ENCODE data around the gene RPL36.

DNA sequence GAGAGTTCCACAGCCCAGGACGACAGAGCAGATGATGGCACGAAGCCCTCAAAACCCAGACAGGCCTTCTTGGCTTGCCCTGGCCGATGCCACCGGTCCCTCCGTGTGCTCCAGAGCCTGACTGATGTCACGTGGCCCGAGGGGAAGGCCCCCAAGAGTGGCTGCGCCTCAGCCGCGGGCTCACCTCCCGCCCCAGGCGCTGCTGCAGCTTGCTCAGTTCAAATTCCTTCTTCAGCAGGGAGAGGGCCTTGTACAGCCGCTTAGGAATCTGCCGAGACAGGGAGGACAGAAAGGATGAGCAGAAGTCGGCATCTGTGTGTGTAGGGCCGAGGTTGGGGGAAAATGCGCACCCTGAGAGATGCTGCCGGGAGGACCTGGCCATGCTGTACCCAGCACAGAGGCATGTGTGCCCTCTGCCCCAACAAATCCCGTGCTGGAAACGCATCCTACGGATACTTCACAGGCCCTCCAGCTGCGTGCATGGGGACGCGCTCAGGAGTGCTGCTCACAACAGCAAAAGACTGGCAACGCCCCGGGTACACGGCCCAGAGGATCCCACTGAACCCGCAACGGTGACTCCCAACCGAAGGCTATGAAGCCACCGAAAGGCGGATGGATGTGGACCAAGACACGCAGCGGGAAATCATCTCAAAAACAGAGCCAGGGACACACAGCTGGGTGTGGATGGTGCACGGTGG is 16.9 kb downstream of the RPL36 start:
- TF ChIP-seq, protein P1, sequence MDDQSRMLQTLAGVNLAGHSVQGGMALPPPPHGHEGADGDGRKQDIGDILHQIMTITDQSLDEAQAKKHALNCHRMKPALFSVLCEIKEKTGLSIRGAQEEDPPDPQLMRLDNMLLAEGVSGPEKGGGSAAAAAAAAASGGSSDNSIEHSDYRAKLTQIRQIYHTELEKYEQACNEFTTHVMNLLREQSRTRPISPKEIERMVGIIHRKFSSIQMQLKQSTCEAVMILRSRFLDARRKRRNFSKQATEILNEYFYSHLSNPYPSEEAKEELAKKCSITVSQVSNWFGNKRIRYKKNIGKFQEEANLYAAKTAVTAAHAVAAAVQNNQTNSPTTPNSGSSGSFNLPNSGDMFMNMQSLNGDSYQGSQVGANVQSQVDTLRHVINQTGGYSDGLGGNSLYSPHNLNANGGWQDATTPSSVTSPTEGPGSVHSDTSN (IDR thresholded peaks at IDR 0.05), result no peak
- TF ChIP-seq EP300 (IDR thresholded peaks at IDR 0.05; ENCODE audit: borderline replicate concordance in 1 of 2, low read depth in 1 of 2, low read length in 1 of 2), result no peak
- TF ChIP-seq, protein P2, sequence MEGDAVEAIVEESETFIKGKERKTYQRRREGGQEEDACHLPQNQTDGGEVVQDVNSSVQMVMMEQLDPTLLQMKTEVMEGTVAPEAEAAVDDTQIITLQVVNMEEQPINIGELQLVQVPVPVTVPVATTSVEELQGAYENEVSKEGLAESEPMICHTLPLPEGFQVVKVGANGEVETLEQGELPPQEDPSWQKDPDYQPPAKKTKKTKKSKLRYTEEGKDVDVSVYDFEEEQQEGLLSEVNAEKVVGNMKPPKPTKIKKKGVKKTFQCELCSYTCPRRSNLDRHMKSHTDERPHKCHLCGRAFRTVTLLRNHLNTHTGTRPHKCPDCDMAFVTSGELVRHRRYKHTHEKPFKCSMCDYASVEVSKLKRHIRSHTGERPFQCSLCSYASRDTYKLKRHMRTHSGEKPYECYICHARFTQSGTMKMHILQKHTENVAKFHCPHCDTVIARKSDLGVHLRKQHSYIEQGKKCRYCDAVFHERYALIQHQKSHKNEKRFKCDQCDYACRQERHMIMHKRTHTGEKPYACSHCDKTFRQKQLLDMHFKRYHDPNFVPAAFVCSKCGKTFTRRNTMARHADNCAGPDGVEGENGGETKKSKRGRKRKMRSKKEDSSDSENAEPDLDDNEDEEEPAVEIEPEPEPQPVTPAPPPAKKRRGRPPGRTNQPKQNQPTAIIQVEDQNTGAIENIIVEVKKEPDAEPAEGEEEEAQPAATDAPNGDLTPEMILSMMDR (IDR thresholded peaks at IDR 0.05), result no peak
- TF ChIP-seq RAD21 (IDR thresholded peaks at IDR 0.05; ENCODE audit: low read length), result no peak
- no peak for TF ChIP-seq SIN3A (IDR thresholded peaks at IDR 0.05; ENCODE audit: borderline replicate concordance, low read depth, low read length)
- TF ChIP-seq JUND (IDR thresholded peaks at IDR 0.05), result no peak
- no peak for TF ChIP-seq RCOR1 (IDR thresholded peaks at IDR 0.05; ENCODE audit: low read length)
- no peak for TF ChIP-seq MEF2A (IDR thresholded peaks at IDR 0.05; ENCODE audit: borderline replicate concordance, low read depth)
